ENCODE data around the gene ROPN1L. TPM values are rescaled to one million over a fixed set of nuclear protein-coding genes. Genes with fewer than 3 reads are reported as not detected.

ROPN1L gene
- total RNA-seq, 1 donor from 2014 or later = 1.9 TPM

Small RNA genes within 50 kb of the gene (microRNA-seq; reads per million reads assigned to microRNA genes)
- not detected for gene MIR6131 (ENCODE audit: borderline microRNAs expressed)

Other genes starting within 250 kb of the ROPN1L start
- 15.7 TPM for gene ATPSCKMT, start 192.0 kb upstream of the ROPN1L start, total RNA-seq
- gene CCT5, start 191.6 kb upstream of the ROPN1L start, total RNA-seq = 119 TPM
- 21.8 TPM for gene CMBL, start 134.0 kb upstream of the ROPN1L start, total RNA-seq
- gene MARCHF6, start 88.2 kb upstream of the ROPN1L start, total RNA-seq = 150 TPM
- gene ANKRD33B, start 122.2 kb downstream of the ROPN1L start, total RNA-seq = 6.1 TPM

All from upper lobe of right lung (tissue), 1 donor.